Activated CD4-positive, alpha-beta T cell treated with anti-CD3 and anti-CD28 coated beads, Interleukin-2, amount 50 U/mL, for 1 hour (primary cell): ENCODE measurements around the gene UNC13C.
"Not testable (repeated sequence)": the region's sequence is repeated elsewhere in the genome, so short reads cannot be mapped to it uniquely, and the experiment has no call there.

Experiments
- DNase-seq: peaks from one replicate; pipeline ENCODE4 v3.0.0-alpha.2; 2020

The UNC13C gene

DNA sequence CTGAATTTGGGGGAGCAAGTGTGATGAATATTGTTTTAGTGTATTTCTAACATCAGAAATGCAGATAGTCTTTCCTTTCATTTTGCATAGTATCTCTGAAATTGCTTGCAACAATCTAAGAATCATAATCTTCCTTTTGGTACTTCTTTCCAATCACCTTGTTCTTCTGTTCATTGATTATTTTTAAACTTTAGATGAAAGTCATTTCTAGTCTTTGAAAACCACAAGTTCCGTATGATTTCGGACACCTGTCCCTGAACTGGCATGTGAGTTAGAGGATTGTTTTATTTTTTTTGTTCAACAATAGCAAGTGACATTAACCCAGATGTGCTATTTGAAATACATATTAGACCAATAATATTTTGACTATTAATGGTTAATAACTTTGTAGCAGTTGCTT is 329.7 kb downstream of the UNC13C start:
- no peak for DNase-seq

DNA sequence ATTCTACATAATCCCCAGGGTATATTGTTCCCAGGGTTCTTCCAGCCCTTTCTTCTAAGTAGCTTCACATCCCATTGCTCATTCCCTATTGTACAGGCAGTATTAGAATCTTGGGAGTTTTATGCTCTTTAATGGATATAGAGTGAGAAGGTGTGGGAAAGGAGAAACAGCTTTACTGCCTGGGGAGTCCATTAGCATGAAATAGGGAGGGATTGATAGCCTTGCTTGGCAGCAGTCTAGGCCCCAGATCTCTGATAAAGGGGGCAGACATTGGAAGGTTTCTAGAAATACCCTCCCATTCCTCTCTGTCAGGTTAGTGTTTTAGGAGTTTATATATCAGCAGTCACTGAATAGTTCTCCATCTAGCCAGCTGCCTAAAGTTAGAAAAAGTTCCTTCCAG is 334.3 kb downstream of the UNC13C start:
- DNase-seq: no peak

- no peak for DNase-seq
Measured at GRCh38 chr15:54321426-54321825, 343.2 kb downstream of the UNC13C start.

- no peak for DNase-seq
Measured at GRCh38 chr15:54322341-54322740, 344.1 kb downstream of the UNC13C start.

DNA sequence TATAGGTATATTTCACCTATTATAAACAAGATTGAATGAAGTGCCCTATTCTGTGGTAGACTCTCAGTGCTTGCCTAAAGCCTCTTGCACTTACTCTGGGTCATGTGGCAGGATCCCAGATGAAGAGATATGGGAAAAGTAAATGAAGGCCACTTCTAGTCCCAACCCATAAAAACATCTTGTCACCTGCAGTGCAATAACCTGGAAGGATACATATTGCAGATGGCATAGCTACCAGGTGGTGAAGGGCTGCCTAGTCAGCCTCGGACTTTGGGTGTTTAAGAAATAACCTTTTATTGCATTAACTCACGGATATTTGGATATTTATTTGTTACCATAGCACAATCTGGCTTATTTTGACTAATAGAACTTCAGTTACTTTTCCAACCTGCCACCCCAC is 367.1 kb downstream of the UNC13C start:
- no peak for DNase-seq

DNA sequence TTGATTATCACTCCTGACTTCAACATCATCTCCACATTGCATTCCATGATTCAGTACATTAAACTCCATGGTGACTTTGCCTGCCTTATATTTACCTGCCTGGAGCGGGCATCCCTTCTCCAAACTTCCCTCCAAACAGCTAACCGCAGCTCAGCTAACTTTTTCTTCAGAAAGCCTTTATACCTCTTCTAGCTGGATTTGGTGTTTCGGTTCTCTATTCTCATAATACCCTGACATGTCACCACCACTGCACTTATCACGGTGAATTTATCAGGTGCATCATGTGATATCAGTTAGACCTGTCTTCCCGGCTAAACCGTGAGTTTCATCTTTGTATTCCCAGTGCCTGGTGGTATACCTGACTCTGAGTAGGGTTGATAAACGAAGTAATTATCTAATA is 367.6 kb downstream of the UNC13C start:
- no peak for DNase-seq

- no peak for DNase-seq
Measured at GRCh38 chr15:54347082-54347827, 369.0 kb downstream of the UNC13C start.

- no peak for DNase-seq
Measured at GRCh38 chr15:54353726-54354125, 375.5 kb downstream of the UNC13C start.

DNA sequence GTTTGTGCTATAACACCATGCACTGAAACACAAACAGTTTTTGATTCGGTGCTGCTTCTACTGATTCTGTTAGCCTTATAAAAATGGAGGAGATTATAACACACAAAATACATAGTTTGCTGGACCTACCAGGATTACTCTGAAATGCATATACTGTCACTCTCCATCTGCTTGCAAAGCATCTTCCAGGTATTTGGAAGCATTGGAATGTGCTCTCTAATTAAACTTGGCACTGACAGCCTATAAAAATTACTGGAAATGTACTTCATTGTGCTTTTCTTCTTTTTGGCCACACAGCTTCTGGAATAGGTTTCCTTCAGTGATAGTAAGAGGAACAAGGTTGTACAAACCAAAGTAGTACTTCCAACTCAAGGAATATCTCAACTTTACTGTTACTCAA is 376.1 kb downstream of the UNC13C start:
- DNase-seq: no peak

- DNase-seq: no peak
Measured at GRCh38 chr15:54364961-54365360, 386.7 kb downstream of the UNC13C start.

DNA sequence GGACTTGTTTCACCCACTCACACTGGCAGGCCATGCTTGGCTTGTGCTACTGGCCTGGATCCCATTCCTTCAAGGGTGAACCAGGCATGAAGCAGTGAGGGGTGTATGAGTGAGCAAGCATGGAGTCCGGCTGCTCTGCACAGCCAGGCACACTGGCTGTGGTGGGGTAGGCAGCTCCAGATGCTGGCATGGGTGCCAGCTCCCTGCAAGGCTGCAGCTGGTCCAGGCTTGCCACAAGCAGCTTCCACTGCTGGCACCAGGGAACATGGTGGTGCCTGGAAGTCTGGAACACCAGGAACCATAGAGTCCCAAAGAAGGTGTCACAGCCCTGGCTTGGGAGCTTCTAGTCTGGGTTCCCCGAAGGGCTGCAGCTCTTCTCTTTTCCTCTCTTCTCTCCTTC is 395.1 kb downstream of the UNC13C start:
- no peak for DNase-seq

DNA sequence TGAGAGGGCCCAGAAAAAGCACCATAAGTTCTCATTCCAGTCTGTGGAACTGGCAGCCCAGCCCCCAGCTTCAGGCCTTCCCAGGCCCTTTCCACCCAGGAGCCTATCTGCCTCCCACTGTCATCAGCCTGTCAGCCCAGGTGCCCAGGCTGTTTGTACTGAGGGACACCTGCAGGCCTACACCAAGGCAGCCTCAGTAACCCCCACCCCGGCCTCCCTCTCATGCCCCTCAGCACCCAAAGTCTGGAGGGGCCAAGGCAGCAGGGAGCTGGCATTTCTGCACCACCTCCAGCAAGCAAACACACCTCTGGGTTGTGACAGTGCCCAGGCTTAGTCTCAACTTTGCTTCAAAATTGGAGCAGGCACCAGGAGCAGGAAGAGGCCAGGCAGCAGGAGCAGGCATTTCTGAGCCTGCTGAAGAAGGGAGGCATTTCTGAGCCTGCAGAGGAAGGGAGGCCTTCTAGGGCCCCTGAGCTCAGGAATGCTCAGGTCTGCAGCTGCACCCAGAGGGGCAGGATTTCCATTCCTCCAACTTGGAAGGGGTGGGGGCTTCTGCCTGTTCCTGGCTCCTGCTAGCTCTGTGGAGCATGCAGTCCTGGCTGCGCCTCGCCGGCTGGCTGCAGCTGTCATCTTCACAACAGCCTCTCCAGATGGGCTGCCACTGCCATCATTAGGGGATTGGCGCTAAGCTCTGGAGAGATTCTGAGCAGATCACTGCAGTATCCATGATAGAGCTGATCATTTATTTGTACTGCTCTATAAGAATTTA is 396.1 kb downstream of the UNC13C start:
- no peak for DNase-seq

GRCh38 chr15:54387799-54388198 is 409.6 kb downstream of the UNC13C start:
- no peak for DNase-seq

- no peak for DNase-seq
Measured at GRCh38 chr15:54388746-54389145, 410.5 kb downstream of the UNC13C start.

DNA sequence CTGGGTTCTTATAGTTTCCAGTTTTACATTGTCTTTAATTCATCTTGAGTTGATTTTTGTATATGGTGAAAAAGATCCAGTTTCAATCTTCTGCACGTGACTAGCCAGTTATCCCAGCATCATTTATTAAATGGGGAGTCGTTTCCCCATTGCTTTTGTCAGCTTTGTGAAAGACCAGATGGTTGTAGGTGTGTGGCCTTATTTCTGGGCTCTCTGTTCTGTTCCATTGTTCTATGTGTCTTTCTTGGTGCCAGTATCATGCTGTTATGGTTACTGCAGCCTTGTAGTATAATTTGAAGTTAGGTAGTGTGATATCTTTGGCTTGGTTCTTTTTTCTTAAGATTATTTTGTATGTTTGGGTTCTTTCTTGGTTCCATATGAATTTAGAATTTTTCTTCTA is 432.2 kb downstream of the UNC13C start:
- no peak for DNase-seq

GRCh38 chr15:54424171-54424570 is 445.9 kb downstream of the UNC13C start:
- DNase-seq: no peak

GRCh38 chr15:54428596-54428995 is 450.4 kb downstream of the UNC13C start:
- no peak for DNase-seq

GRCh38 chr15:54450288-54450687 is 472.0 kb downstream of the UNC13C start:
- not testable (repeated sequence) for DNase-seq

GRCh38 chr15:54456413-54456812 is 478.2 kb downstream of the UNC13C start:
- DNase-seq: no peak

DNA sequence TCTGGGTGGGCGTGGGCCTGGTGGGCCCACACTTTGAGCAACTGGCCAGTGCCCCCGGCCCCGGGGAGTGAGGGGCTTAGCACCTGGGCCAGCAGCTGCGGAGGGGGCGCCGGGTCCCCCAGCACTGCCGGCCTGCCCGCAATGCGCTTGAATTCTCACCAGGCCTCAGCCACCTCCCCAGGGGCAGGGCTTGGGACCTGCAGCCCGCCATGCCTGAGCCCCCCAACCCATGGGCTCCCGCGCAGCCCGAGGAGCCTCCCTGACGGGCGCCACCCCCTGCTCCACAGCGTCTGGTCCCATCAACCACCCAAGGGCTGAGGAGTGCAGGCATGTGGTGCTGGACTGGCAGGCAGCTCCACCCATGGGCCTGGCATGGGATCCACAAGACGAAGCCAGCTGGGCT is 484.3 kb downstream of the UNC13C start:
- no peak for DNase-seq

DNA sequence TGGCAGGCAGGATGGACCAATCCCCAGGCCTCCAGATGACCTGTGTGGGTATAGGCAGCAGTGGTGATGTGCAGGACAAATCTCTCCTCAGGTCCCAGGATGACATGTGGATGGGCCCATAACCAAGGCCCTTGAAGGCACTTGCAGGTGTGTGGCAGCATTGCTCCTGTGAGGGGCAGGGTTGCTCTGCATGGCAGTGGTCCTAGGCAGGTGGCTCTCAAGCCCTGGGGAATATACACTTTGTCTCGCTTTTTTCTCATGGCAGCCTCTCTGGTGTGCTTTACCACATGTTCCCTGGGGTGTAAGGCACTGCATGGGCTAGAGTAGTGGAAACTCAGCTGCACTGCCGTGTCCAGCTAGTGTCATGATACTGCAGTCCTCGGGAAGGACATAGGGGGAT is 503.6 kb downstream of the UNC13C start:
- no peak for DNase-seq

GRCh38 chr15:54482251-54482650 is 504.0 kb downstream of the UNC13C start:
- DNase-seq: no peak

DNA sequence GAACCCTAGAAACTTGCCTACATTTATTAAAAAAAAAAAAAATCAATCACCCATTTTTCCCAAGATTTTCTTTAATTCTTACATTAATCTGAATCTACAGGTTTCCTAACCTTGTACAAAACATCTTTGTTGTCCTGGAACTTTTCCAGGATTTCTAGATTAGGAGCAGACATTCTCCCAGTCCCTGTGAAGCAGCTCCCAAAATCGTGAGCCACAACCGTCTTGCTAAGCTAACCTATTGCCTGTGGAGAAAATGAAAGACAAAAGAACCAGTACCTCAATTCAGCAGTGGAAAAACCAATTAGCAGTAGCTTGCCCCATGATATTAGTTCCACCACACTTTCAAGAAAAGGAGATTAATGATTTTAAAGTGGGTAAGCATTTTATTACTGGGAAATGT is 522.1 kb downstream of the UNC13C start:
- no peak for DNase-seq

GRCh38 chr15:54502416-54503075 is 524.3 kb downstream of the UNC13C start:
- no peak for DNase-seq
